ENCODE data around the gene B4GALT5.

The B4GALT5 gene

DNA sequence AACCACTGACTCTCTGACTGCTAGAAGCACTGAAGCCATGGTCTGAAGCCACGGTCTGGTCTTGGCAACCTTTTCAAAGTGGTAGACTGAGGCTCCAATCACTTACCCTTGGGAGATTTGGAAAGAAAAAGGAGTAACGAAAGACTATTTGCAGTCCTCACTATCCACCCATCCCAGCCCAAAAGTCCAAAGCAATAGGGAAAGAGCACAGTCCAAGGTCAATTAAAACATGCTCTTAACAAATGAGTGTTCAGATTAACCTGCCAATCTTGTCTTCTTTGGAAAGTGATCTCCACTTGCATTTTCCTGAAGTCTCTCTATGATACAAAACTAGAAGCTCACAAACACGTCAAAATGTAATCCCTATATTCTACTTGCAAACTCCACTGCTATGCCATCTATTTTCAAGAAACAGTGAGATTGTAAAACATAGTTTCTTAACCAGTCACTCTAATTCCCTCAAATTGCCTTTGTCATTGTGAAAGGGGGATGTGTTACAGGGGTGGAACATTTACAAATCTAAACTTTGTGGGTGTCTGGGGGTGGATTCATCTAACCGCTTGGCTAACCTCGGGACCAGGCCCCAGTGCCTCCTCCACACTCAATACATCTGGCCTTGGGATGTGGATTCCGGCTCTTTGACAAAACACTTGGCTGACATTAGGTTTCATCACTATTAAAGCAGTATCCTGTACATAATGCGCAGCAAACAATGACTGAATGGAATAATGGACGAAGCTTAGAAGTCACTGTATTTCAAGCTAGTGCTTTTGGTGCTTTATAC lies 56.4 kb downstream of the B4GALT5 start:
- no peak for DNase-seq (ENCODE audit: low read depth)

DNA sequence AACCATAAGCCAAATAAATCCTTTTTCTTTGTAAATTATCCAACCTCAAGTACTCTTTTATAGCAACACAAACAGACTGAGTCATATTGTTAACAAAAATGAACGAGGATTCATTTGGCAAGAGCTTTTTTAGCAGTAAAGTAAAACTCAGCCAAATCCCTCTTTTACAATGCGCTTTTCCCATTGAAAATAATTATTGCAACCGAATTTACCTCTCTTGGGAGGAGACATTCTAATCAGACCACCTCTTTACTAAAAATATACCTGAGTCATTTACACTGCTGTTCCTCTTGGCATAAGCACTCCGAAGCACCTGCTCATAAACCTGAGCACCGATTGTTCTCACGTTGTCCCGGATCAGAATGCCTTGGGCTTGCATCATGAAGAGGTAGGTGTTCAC lies 57.4 kb downstream of the B4GALT5 start:
- DNase-seq (ENCODE audit: low read depth), result no peak

DNA sequence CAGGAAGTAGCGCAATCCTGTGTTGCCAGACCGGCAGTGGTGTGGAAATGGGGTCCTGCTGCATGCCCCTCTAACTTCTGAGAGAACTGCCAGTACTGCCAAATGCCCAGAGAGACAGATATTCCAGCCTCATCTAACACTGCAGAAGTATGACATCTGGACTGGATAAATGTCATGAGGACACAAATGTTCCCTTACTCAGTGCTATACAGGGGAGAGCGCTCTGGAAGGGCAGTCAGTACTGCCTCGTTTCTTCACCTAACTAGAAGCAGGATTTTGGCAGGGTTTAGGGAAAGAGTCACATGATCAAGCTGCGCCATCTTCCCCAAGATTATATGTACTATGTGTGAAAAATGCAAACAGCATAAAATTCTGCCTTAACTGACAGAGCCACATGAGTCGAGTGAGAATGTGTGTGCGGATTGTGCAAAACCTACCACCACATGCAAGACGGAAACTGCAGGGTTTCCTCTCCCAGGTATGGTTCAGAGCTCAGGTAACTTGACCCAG lies 59.7 kb downstream of the B4GALT5 start:
- no peak for DNase-seq (ENCODE audit: low read depth)

- no peak for DNase-seq (ENCODE audit: low read depth)
These were observed 64.0 kb downstream of the B4GALT5 start for GRCh38 chr20:49649672-49650071.

- DNase-seq (ENCODE audit: low read depth), result peak; percentile 78
These were observed 66.1 kb downstream of the B4GALT5 start for GRCh38 chr20:49647550-49647949.

GRCh38 chr20:49646528-49646927 lies 67.2 kb downstream of the B4GALT5 start:
- no peak for DNase-seq (ENCODE audit: low read depth)

DNA sequence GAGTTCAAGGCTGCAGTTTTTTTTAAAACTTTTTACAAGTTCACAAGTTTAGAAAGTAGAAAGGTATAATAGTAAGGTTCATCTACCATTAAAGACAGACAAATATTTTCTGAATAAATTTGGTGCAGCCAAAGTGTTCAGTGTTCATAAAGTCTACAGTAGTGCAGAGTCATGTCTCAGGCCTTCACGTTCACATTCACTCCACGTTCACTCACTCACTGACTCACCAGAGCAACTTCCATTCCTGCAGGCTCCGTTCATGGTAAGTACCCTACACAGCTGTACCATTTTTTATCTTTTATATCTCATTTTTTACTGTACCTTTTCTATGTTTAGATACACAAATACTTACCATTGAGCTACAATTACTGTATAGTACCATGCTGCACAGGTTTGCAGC lies 67.6 kb downstream of the B4GALT5 start:
- peak; percentile 90 for DNase-seq (ENCODE audit: low read depth)

DNA sequence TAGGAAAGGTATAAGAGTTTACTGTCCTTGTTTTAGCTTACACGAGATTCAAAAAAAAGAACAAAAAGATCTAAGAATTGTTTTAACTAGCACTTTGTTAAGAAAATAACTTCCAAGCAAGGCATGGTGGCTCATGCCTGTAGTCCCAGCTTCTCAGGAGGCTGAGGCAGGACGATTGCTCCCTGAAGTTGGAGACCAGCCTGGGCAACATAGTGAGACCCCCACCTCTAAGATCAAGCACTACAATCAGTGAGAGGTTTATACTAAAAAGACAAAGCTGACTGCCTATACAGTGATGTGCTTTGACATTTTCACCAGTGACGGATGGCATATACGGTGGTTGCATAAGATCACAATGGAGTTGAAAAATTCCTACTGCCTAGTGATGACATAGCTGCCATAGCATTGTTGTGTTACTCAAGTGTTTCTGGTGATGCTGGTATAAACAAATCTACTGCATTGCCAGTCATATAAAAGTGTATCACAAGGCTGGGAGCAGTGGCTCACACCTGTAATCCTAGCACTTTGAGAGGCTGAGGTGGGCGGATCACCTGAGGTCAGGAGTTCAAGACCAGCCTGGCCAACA lies 68.6 kb downstream of the B4GALT5 start:
- no peak for DNase-seq (ENCODE audit: low read depth)

GRCh38 chr20:49642816-49643215 lies 70.9 kb downstream of the B4GALT5 start:
- no peak for DNase-seq (ENCODE audit: low read depth)

- DNase-seq (ENCODE audit: low read depth), result no peak
These were observed 71.7 kb downstream of the B4GALT5 start for GRCh38 chr20:49641683-49642656.

DNA sequence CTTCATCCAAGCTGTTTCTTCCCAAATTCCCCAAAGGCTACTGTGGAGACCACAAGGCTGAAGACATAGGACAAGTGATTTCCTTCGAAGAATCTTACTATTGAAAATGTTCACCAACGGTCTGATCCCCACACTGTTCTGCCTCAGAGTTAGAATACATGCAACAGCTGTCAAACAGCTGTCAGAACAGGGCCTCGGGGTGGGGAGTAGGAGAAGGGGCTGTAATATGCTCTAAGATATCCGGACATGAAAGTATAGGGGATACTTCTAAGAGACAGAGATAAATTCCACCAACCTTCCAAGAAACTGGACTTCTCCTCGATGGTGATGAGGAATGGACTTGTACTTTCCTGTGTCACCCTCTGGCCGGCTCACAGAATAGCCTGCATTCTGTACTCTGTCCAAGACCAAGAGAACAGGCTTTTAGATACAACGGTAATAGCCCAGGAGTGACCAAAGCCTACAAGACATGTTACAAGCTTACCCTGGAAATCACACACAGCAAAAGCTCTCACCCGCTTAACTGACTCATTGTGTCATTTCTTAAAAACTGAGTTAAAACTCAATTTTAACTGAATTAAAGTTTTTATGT lies 76.5 kb downstream of the B4GALT5 start:
- DNase-seq (ENCODE audit: low read depth), result no peak

DNA sequence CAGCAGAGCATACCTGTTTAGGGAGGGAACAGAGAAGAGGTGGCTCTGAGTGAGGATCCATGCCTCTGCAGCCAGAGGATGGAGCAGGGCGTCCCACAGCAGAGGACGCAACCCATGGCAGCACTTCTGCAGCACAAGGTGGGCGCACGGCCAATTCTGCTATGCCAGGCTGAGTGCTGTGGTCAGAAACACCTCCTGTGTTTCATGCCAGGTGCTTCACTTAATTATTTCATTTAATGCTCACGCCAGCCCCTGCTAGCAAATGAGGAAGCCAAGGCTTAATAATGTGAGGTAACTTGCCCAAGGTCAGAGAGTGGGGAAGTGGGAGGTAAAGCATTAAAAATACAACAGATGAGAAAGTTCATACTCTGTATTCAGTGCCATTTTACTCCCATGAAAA lies 77.2 kb downstream of the B4GALT5 start:
- DNase-seq (ENCODE audit: low read depth), result no peak

DNA sequence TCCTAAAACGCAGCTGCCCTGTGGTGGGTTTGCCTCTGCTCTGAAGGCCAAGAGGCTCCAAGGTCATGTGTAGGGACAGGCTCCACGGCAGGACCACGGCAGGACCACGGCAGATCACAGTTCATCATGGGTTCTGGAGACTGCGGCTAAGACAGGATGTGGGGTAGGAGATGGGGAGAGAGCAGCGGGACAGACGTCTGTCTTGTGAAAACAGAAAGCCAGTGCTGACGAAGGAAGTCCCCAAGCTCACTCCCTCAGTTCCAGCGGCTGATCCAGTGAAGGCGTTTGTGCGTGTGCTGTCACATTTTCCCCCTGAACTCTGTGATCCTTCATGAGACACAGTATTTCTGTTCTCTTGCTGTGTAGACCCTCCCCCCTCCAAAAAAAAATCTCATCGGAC lies 77.8 kb downstream of the B4GALT5 start:
- DNase-seq (ENCODE audit: low read depth), result no peak

DNA sequence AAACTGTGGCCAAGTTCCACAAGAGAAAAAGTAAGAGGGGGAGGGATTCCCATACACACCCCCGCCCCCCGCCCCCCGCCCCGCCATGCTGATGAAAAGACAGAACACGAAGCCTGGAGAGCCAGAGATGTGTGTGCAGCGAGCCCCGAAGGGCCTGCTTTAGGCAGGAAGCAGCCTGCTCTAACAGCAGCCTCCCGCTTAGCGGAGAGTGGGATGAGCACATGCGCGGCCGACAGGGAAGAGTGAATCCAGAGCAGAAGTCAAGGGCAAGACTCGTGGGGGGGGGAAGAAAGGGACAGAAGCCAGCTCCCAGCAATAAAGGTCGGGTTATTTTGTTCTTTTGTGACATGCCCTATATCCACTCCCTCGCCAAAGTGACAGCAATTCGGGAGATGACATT lies 78.5 kb downstream of the B4GALT5 start:
- no peak for DNase-seq (ENCODE audit: low read depth)

DNA sequence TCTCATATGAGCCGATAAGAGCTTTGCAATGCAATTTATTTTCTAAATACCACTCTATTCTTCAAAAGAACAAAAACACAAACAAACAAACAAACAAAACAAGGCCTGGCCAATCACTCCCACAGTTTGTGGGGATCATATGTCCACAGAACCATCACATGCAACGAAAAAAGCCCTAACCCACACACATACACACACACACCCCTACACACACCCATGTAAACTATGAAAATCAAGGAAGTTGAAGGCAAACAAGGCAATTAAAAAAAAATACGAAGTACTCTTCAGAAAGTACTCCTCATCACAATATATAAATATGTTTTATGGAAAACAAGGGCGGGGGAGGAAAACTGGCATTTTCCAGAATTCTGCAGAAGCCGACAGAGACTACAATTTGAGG lies 79.6 kb downstream of the B4GALT5 start:
- no peak for DNase-seq (ENCODE audit: low read depth)

DNA sequence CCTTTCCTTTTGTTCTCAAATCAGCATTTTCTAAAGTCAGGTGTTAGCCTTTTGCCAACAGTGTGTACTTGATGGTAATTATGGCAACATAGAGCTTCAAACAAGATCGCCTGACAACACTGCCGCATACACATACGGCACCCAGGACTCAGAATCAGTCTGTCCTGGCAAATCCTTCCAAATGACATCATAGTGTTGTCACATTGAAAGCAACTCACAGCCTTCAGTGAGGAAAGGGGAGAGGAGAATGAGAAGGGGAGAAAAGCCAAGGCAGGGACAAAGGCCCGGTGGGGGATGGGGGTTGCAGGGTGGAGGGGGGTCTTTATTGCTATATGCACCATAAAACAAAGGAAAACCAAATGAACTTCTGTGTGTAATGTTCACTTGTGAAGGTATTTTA lies 80.0 kb downstream of the B4GALT5 start:
- no peak for DNase-seq (ENCODE audit: low read depth)

- no peak for DNase-seq (ENCODE audit: low read depth)
These were observed 80.7 kb downstream of the B4GALT5 start for GRCh38 chr20:49633023-49633422.

GRCh38 chr20:49631856-49632418 lies 81.7 kb downstream of the B4GALT5 start:
- no peak for DNase-seq (ENCODE audit: low read depth)

DNA sequence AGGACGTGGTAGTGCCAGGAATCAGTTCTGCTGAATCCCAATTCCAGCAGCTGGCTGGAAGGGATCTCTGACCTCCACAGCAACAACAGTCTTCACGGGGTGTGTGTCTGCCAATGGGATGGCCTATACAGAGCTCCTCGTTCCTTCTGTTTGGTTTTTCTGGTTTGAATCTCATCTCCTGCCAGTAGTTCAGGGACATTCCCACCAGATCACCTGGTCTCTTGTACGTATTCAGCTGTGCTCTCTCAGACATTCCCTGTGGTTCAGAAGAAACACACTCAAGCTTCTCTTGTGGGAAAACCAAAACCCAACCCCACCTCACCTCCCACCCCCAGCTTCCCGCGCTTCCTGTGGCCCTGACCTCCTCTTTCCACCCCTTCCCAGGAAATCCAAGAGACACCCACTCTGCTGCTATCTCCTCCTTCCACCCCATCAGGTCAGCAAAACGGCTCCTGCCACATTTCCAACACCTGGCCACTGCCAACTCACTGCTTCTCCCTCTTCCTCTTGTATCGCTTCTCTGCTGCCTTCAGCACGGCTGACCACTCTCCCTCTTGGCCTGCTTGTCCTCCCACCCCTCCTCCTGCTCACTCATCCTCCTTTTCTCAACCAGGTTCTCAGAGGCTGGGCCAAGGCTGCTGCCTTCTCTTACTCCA lies 82.5 kb downstream of the B4GALT5 start:
- DNase-seq (ENCODE audit: low read depth), result no peak

- no peak for DNase-seq (ENCODE audit: low read depth)
These were observed 83.2 kb downstream of the B4GALT5 start for GRCh38 chr20:49630396-49630951.

DNA sequence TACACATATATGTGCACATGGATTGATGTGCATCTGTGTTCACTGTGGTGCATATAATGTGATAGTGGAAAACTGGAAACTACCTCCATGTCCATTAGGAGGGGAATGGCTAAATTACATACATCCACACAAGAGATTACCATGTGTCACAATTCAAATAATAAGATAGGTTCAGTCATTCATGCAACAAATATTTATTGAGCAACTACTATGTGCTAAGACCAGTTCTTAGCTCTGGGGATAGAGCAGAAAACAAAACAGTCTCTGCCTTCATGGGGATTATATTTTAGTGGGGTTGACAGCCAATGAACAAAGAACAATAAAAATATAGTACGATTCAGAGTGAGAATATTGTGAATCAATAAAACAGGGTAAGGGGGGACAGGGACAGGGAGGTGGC lies 84.1 kb downstream of the B4GALT5 start:
- DNase-seq (ENCODE audit: low read depth), result no peak

Data from ELR (cell line).